ENCODE results near the gene LRRC2. TPM values are rescaled to one million over a fixed set of nuclear protein-coding genes. Genes with fewer than 3 reads are reported as not detected.
"Not testable (repeated sequence)": the region's sequence is repeated elsewhere in the genome, so short reads cannot be mapped to it uniquely, and the experiment has no call there.

LRRC2 gene
- total RNA-seq, 6 experiments from 2014 or later: 0.19 to 0.56 (median 0.37) TPM

- no peaks in the 10 kb centered on the region for H3K36me3 Mint-ChIP-seq (ENCODE audit: low read depth)
- no peak for DNase-seq
- no peak overlapping the region for H3K4me3 Mint-ChIP-seq
- no peaks in the 10 kb centered on the region; the same call in 1 of the 2 replicates for H3K9me3 Mint-ChIP-seq
- H3K4me1 Mint-ChIP-seq (ENCODE audit: low read depth): peaks cover 76% of the 10 kb centered on the region
- no peak overlapping the region for H3K27ac Mint-ChIP-seq
- no peaks in the 10 kb centered on the region for H3K27me3 Mint-ChIP-seq (ENCODE audit: insufficient read depth)
- TF ChIP-seq CTCF (IDR thresholded peaks at IDR 0.05): no peak
Measured at GRCh38 chr3:46498916-46499519, 67.1 kb downstream of the LRRC2 start.

- Mint-ChIP-seq H3K27ac (peak within 1 kb of the TSS; percentile 11; the same call in 1 of the 2 replicates), H3K9me3 (no peaks in the 10 kb centered on the region), H3K36me3 (ENCODE audit: low read depth) (peaks cover 6% of the 10 kb centered on the region; the same call in 1 of the 2 replicates), H3K4me1 (ENCODE audit: low read depth) (peaks cover 63% of the 10 kb centered on the region), H3K27me3 (ENCODE audit: insufficient read depth) (no peaks in the 10 kb centered on the region), H3K4me3 (no peak within 1 kb of the TSS)
- TF ChIP-seq CTCF (IDR thresholded peaks at IDR 0.05): no peak
- no peak for DNase-seq
Measured at GRCh38 chr3:46497556-46498265, 68.4 kb downstream of the LRRC2 start, which contains the start of gene RTP3. RTP3 (plus strand) TSS chr3:46497976; CDS start chr3:46498063, 87 bp downstream.

GRCh38 chr3:46496746-46497555 lies 69.2 kb downstream of the LRRC2 start:
- no peak overlapping the region; the same call in 1 of the 2 replicates for H3K4me3 Mint-ChIP-seq
- peaks cover 8% of the 10 kb centered on the region; the same call in 1 of the 2 replicates for H3K36me3 Mint-ChIP-seq (ENCODE audit: low read depth)
- H3K27ac Mint-ChIP-seq: peak overlapping the region; percentile 55; the same call in 1 of the 2 replicates
- DNase-seq: no peak
- no peaks in the 10 kb centered on the region for H3K27me3 Mint-ChIP-seq (ENCODE audit: insufficient read depth)
- TF ChIP-seq CTCF (IDR thresholded peaks at IDR 0.05): peak; percentile 69
- H3K9me3 Mint-ChIP-seq: no peaks in the 10 kb centered on the region
- H3K4me1 Mint-ChIP-seq (ENCODE audit: low read depth): peaks cover 66% of the 10 kb centered on the region

- Mint-ChIP-seq H3K4me1 (ENCODE audit: low read depth) (peaks cover 66% of the 10 kb centered on the region), H3K9me3 (no peaks in the 10 kb centered on the region), H3K27ac (peak overlapping the region; percentile 87), H3K36me3 (ENCODE audit: low read depth) (peaks cover 15% of the 10 kb centered on the region; the same call in 1 of the 2 replicates), H3K4me3 (peak overlapping the region; percentile 57), H3K27me3 (ENCODE audit: insufficient read depth) (no peaks in the 10 kb centered on the region)
- TF ChIP-seq CTCF (IDR thresholded peaks at IDR 0.05): no peak
- DNase-seq: peak; percentile 96
Measured at GRCh38 chr3:46495901-46496456, 70.1 kb downstream of the LRRC2 start.

GRCh38 chr3:46494491-46494890 lies 71.6 kb downstream of the LRRC2 start:
- H3K4me1 Mint-ChIP-seq (ENCODE audit: low read depth): peaks cover 66% of the 10 kb centered on the region
- not testable (repeated sequence) for DNase-seq; H3K9me3 Mint-ChIP-seq; H3K27me3 Mint-ChIP-seq (ENCODE audit: insufficient read depth); H3K27ac Mint-ChIP-seq; H3K4me3 Mint-ChIP-seq
- H3K36me3 Mint-ChIP-seq (ENCODE audit: low read depth): peaks cover 15% of the 10 kb centered on the region; the same call in 1 of the 2 replicates

All from HFFc6 (cell line).